GM06990 (cell line): ENCODE results near the gene CDHR2.
A peak's percentile ranks its signal among the peaks of the same experiment; 100 is the strongest.

Experiments
- DNase-seq: peaks from one replicate; pipeline ENCODE4 v3.0.0-alpha.2; 2011; ENCODE audit not compliant: insufficient read length; ENCODE audit errors: extremely low read depth
- H3K27me3 ChIP-seq: replicated peaks from 2 replicates; pipeline ENCODE4 v1.6.0; 2011; ENCODE audit warnings: low read length; ENCODE audit not compliant: control insufficient read depth, insufficient read depth
- H3K36me3 ChIP-seq: 2 replicates; pipeline ENCODE4 v1.5.1; 2011; ENCODE audit warnings: low read length; ENCODE audit not compliant: control insufficient read depth, insufficient read depth
- H3K4me3 ChIP-seq: replicated peaks from 2 replicates; pipeline ENCODE4 v1.5.1; 2011; ENCODE audit warnings: low read depth, mild to moderate bottlenecking, control low read depth, low read length
- CTCF ChIP-seq: IDR thresholded peaks from 2 replicates; pipeline ENCODE4 v1.5.1; 2011; ENCODE audit warnings: low read length, control low read depth, mild to moderate bottlenecking, inconsistent platforms; ENCODE audit not compliant: insufficient read depth, poor library complexity, severe bottlenecking

Gene CDHR2

GRCh38 chr5:176612855-176613254 is 63.7 kb downstream of the CDHR2 start:
- no peak overlapping the region for H3K4me3 ChIP-seq
- H3K27me3 ChIP-seq, result no peaks in the 10 kb centered on the region; the same call in 1 of the 2 replicates
- H3K36me3 ChIP-seq, result no peaks in the 10 kb centered on the region
- no peak for TF ChIP-seq CTCF
- no peak for DNase-seq

GRCh38 chr5:176614805-176615478 is 65.8 kb downstream of the CDHR2 start:
- Histone ChIP-seq H3K4me3 (no peak overlapping the region), H3K36me3 (no peaks in the 10 kb centered on the region), H3K27me3 (peaks cover 1% of the 10 kb centered on the region; the same call in 1 of the 2 replicates)
- DNase-seq, result no peak
- no peak for TF ChIP-seq CTCF

GRCh38 chr5:176616511-176616910 is 67.4 kb downstream of the CDHR2 start:
- peaks cover 1% of the 10 kb centered on the region; the same call in 1 of the 2 replicates for H3K27me3 ChIP-seq
- H3K4me3 ChIP-seq, result no peak overlapping the region
- DNase-seq, result no peak
- no peak for TF ChIP-seq CTCF
- H3K36me3 ChIP-seq, result no peaks in the 10 kb centered on the region

- Histone ChIP-seq H3K36me3 (no peaks in the 10 kb centered on the region), H3K27me3 (peaks cover 1% of the 10 kb centered on the region; the same call in 1 of the 2 replicates), H3K4me3 (no peak overlapping the region)
- DNase-seq, result no peak
- no peak for TF ChIP-seq CTCF
These were observed 69.6 kb downstream of the CDHR2 start for GRCh38 chr5:176618783-176619182.

GRCh38 chr5:176619203-176619568 is 70.0 kb downstream of the CDHR2 start:
- Histone ChIP-seq H3K36me3 (no peaks in the 10 kb centered on the region), H3K27me3 (peaks cover 1% of the 10 kb centered on the region; the same call in 1 of the 2 replicates), H3K4me3 (no peak overlapping the region)
- peak; percentile 21 for TF ChIP-seq CTCF
- DNase-seq, result peak; percentile 72
